T-helper 1 cell (primary cell): Measurements from ENCODE around the gene PI4KA.
"Not testable (repeated sequence)": the region's sequence is repeated elsewhere in the genome, so short reads cannot be mapped to it uniquely, and the experiment has no call there.

Experiments used
- DNase-seq, 5 donors: peaks; one replicate each; pipeline ENCODE4 v3.0.0-alpha.2; 2012 to 2020

Gene PI4KA

GRCh38 chr22:20690586-20691317 lies 167.9 kb downstream of the PI4KA start:
- not testable (repeated sequence) for DNase-seq

GRCh38 chr22:20687356-20688172 lies 171.0 kb downstream of the PI4KA start:
- not testable (repeated sequence) for DNase-seq

GRCh38 chr22:20685764-20686163 lies 172.8 kb downstream of the PI4KA start:
- DNase-seq = not testable (repeated sequence)

GRCh38 chr22:20678792-20679435 lies 179.7 kb downstream of the PI4KA start:
- not testable (repeated sequence) for DNase-seq

GRCh38 chr22:20677684-20678242 lies 180.8 kb downstream of the PI4KA start:
- DNase-seq = no peak

- DNase-seq = not testable (repeated sequence)
Measured at GRCh38 chr22:20675613-20676012, 183.0 kb downstream of the PI4KA start.

GRCh38 chr22:20674998-20675397 lies 183.6 kb downstream of the PI4KA start:
- no peak for DNase-seq

GRCh38 chr22:20673295-20674195 lies 185.1 kb downstream of the PI4KA start:
- no peak for DNase-seq

GRCh38 chr22:20672732-20673131 lies 185.9 kb downstream of the PI4KA start:
- no peak for DNase-seq

- DNase-seq = no peak
Measured at GRCh38 chr22:20672082-20672424, 186.6 kb downstream of the PI4KA start.

- DNase-seq = no peak
Measured at GRCh38 chr22:20671409-20672081, 187.1 kb downstream of the PI4KA start.

- not testable (repeated sequence) for DNase-seq
Measured at GRCh38 chr22:20670457-20671261, 188.0 kb downstream of the PI4KA start.

GRCh38 chr22:20669884-20670283 lies 188.7 kb downstream of the PI4KA start:
- not testable (repeated sequence) for DNase-seq

- DNase-seq = not testable (repeated sequence)
Measured at GRCh38 chr22:20669471-20669870, 189.1 kb downstream of the PI4KA start.

- not testable (repeated sequence) for DNase-seq
Measured at GRCh38 chr22:20668769-20669168, 189.8 kb downstream of the PI4KA start.

GRCh38 chr22:20668226-20668625 lies 190.4 kb downstream of the PI4KA start:
- not testable (repeated sequence) for DNase-seq

GRCh38 chr22:20667548-20667947 lies 191.1 kb downstream of the PI4KA start:
- not testable (repeated sequence) for DNase-seq

- DNase-seq = no peak
Measured at GRCh38 chr22:20666560-20666959, 192.1 kb downstream of the PI4KA start.

- DNase-seq = no peak
Measured at GRCh38 chr22:20664594-20664959, 194.0 kb downstream of the PI4KA start.

GRCh38 chr22:20663941-20664593 lies 194.5 kb downstream of the PI4KA start:
- DNase-seq = no peak
